ENCODE results near the gene SYCE3.

SYCE3 gene

DNA sequence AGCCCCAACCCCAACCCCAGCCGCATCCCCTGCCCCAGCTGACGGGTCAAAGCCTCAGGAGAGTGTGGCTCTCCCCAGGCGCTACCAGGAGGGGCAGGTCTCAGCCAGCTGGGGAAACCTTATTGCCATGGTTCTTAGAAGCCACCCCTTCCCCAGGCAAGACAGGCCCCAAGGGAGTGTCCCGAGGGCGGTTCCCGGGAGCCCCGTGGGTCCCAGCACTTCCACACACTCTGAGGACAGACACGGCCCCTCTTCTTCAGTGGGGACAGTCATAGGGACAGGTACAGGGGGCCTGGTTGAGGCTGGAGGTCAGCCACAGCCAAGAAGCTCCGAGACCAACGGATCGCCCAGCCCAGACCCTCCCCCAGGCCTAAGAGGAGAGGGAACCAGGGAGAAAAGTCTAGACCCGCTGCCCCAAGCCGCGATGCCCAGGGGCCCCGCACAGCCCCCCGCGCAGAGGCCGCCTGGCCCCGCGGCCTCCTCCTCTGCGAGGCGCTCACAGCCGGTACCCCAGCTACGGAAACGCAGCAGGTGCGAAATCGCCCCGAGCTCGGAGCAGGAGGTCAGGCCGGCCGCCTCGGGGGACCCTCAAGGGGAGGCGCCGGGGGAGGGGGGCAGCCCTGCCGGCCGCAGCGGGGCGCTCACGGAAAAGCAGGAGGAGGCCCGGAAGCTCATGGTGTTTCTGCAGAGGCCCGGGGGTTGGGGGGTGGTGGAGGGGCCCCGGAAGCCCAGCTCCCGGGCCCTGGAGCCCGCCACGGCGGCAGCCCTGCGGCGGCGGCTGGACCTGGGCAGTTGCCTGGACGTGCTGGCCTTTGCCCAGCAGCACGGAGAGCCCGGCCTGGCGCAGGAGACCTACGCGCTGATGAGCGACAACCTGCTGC is 14.4 kb downstream of the SYCE3 start:
- peak in 2 of 4 experiments; percentile 32 to 42 for DNase-seq

DNA sequence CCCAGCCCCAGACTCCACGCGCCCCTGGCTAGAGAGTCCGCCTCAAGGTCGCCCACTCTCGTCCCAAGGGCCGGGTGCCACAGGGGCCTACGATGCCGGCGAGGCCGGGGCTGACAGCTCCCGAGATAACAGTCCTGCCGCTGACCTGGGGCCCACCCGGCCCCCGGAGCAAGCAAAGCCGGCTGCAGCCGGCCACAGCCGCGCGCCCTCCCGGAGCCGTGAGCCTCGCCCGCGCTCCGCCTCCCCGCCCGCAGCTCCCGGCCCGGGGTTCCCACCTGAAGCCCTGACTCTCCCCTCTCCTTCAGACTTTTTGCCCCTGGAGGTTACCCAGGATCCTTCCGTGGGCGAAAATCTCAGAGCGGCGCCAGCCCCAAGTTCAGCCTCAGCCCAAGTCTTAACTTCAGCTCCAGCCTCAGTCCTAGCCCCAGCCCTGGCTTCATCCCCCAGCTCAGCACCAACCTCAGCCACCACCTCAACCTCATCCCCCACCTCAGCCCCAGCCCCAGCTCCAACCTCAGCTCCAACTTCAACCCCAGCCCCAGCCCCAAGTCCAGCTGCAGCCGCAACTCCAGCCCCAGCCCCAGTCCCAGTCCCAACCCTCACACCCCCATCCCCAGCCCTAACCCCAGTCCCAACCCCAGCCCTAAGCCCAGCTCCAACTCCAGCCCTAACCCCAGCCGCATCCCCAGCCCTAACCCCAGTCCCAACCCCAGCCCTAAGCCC is 15.3 kb downstream of the SYCE3 start:
- no peak for DNase-seq

DNA sequence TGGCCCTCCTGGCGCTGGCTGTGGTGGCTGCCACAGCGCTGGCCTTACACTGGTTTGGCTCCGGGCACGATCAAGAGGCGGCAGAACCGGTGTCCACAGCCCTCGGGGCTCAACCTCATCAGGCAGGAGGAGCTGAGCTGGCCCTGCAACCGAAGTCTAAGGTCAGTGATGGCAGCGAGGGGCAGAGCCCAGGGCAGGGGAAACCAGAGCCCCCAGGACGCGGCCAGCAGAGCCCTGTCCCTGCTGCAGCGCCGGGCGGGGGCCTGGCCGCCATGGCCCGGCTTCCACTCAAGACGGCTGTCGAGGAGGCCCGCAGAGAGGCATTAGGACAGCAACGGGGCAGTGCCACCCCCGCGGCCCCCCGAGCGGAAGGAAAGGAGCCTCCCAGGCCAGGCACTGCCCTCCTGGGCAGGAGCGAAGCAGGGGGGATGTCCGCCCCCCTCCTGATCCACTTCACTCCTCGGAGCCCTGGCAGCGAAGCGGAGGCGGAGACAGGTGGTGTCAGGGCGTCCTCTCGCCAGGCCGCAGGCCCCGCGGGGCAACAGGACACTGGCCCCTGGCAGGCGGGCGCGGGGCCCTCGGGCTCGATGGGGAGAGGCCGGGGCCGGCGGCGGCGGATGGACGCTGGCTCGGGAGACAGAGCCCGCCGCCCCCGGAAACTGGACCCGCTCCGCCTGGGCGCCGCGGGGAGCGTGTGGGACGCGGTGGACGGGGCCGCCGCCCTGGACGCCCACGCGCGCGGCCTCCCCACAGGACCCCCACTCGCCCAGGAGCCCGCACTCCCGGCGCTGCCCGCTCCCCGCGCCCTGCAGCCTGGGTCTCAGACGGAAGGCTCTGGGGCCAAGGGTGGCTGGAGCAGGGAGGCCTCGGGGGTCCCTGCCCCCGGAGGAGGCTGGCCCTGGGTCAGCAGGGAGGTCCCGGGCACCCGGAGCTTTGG is 16.1 kb downstream of the SYCE3 start:
- DNase-seq: no peak

DNA sequence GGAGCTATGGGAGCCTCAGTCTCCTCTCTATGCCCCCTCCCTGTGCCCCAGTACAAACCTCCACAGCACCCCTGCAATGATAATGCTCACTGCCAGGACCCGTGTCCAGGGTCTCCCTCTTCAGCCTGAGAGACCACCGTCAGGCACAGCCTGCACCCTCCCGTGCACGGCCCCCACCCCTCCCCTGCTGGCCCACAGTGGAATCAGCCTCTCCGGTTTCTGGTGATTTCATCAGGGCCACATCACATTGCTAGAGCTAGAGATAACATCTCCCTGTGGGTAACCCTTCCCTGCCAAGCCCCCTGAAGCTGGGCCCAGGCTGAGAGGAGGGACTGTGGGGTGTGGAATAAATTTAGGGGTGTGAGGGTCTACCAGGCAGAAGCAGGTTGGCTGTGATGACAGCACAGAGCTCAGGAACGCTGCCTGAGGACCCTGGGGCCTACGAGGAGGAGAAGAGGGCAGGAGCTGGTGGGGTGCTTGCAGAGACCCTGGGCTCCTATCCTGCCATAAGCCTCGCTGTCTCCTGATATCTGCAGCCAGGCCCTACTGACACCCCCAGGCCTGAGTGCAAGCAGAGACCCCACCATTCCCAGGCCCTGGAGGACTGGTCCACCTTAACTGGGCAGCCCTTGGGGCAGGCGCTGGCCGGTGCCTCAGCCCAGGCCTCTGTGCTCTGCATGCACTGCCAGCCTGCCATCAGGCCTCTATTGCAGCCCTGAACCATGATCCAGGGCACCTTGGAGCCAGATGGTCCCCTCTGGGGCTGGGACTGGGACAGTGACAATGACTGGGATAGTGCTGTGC is 17.0 kb downstream of the SYCE3 start, which contains the start of gene KLHDC7B:
KLHDC7B (plus strand) TSS at position 378 of the 804 bp plus-strand sequence; CDS start at position 723, 345 bp downstream.
- no peak for DNase-seq

DNA sequence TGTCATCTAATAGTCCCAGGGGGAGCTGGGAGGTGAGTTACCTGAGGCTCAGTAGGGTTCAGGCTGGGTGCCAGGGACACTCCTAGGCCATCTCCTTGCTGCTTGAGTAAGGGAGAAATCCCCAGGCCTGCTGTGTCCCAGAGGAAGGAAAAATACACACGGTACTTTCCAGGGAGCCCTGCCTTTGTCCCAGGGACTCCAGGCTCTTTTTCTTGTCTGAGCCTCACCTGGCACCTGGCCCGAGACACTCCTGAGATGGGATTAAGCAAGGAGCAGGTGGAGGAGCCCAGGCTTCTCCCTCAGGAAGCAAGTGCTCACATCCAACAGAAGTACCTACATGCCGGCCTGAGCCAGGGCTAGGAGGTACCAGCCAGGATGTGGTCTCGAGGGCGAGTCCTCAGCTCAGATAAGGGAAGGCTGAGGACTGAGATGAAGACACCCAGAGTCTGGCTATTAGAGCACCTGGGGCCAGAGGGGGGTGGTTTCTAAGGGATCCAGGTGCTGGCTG is 17.9 kb downstream of the SYCE3 start:
- no peak for DNase-seq

DNA sequence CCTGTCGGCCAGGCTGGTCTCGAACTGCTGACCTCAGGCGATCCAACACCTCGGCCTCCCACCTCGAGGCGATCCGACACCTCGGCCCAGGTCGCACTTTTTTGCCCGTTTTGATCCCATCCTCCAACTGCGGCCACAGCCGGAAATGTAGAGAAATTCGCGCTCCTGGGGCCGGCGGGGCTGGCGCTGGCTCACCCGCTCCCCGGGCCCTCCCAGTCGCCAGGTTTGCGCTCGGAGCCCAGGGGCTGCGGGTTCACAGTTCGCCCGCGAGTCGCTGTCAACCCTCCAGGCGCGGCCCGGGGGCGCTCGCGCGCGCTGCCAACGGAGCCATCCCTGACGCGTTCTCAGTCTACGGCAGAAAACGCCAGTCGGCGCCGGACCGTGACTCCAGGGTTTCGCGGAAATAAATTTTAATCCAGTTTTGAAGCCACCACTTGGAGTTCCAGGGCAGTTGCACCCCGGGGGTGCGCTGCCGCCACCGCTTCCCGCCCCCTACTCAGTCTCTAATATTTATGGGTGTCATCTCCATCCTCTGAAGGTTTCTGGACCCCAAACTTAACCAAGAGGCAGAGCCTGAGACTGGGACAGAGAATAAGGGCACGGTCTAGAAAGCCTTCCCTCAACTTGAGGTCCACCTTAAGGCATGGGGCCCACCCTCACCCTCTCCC is 18.5 kb downstream of the SYCE3 start:
- DNase-seq: peak; percentile 81 to 93 (median 88)

DNA sequence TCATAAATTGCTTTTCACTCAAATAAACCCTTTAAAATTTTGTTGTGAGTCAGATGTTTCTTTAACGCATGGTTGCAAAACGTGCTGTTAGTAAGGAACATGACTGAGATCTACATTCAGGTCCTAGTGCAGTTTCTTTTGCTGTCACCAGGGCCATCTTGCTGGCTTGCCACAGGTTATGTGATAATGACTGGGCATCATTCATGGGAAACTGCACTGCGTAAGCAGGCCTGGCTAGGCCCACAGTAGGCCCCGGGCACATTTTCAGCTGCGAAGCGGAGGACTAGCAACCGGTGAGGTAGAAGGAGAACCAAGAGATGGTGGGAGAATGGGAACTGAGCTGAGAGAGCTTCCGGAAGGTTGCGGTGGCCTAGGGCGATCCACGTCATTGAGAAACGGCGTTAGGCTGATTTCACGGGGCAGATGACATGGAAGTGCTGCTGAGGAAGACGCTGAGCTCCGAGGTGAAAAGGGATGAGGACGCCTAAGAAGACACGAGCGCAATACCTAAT is 20.2 kb downstream of the SYCE3 start:
- peak; percentile 94 to 98 (median 96) for DNase-seq

DNA sequence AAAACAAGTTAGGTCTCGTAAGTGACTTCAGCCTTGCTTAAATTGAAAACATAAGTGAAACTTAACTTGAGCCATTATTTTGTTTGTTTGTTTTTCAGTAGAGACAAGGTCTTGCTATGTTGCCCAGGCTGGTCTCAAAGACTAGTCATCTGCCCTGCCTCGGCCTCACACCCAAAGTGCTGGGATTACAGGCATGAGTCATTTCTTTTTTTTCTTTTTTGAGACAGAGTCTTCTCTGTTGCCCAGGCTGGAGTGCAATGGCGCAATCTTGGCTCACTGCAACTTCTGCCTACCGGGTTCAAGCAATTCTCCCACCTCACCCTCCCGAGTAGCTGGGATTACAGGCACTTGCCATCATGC is 21.1 kb downstream of the SYCE3 start:
- DNase-seq: peak; percentile 84 to 95 (median 90)

DNA sequence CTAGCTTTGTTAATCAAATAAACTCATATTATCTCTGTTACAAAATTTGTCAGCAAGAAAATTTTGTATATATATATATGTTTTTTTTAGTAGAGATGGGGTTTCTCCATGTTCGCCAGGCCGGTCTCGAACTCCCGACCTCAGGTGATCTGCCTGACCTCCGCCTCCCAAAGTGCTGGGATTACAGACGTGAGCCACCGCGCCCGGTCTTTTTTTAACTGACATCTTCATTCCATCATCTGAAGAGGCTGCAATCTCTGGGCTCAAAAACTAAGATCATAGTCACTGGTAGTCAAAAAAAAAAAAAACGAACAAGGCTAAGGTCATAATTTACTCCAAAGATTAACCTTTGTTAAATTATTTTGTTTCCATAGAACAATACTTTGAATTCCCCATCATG is 22.3 kb downstream of the SYCE3 start:
- DNase-seq: peak in 1 of 4 experiments; percentile 28

DNA sequence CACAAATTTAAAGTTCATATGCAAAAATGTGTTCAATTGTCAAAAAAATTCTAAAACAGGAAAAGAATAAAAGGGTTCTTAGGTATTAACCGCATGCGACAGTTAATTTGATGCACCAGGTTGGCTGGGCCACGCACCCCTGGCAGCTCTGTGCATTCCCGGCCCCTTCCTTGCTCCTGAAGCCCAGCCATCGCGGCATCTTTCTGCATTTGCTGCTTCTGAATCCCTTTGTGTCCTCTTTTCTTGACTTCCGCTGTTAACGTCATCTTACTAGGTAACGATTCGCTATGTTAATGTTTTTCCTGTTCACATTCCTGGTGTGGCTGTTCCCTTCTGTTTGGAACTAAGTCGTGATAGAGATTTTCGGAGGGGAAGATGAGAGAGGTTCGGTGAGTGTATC is 25.0 kb downstream of the SYCE3 start:
- DNase-seq: peak in 2 of 4 experiments; percentile 24 to 41

DNA sequence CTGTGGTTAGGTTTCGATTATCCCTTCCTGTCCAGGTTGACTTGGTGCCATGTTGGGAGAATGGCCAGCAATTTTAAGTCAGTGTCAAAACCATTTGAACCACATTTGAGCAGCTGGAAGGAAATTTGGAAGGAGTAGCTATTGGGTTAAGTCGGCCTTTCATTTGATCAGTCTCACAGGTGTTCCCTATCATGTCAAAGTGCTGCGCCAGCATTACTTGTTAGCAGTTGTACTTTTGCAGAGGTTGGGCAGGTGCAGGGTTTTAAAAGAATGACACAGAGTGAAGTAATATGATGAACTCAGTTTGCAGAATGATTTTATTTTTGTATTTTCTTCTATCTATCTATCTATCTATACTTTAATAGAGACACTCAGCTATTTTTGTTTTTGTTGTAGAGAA is 26.5 kb downstream of the SYCE3 start:
- no peak for DNase-seq

DNA sequence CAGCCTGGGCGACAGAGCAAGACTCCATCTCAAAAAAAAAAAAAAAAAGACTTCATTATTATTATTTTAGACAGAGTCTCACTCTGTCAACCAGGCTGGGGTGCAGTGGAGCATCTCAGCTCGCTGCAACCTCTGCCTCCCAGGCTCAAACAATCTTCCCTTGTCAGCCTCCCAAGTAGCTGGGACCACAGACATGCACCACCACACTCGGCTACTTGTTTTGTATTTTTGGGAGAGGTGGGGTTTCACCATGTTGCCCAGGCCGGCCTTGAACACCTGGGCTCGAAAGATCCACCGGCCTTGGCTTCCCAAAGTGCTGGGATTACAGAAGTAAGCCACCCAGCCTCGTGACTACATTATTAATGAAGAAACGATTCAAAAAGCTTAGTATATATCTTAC is 27.6 kb downstream of the SYCE3 start:
- peak in 1 of 4 experiments; percentile 18 for DNase-seq

DNA sequence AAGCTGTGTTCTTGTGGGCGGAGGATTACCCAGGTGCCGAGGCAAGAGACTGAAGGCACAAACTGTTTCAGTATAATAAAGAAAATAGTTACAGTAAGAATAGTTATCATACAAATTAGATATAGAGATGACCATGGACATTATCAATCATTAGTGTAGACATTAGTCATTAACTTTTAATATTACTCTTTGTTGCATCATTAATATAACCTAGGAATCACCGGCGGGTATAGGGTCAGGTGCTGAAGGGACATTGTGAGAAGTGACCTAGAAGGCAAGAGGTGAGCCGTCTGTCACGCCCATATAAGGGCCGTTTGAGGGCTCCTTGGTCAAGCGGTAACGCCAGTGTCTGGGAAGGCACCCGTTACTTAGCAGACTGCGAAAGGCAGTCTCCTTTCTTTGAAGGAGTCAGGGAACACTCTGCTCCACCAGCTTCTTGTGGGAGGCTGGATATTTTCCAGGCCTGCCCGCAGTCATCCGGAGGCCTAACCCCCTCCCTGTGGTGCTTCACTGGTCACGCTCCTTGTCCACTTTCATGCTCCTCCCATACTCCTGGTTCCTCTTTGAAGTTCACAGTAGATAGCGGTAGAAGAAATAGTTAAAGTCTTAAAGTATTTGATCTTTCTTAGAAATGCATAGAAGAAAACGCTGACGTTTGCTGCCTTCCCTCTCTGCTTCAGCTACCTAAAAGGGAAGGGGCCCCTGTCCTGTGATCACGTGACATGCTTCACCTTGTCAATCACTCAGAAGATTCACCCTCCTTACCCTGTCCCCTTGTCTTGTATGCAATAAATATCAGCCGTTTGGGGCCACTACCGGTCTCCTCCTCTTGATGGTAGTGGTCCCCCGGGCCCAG is 28.6 kb downstream of the SYCE3 start:
- DNase-seq: peak; percentile 70 to 86 (median 82)

DNA sequence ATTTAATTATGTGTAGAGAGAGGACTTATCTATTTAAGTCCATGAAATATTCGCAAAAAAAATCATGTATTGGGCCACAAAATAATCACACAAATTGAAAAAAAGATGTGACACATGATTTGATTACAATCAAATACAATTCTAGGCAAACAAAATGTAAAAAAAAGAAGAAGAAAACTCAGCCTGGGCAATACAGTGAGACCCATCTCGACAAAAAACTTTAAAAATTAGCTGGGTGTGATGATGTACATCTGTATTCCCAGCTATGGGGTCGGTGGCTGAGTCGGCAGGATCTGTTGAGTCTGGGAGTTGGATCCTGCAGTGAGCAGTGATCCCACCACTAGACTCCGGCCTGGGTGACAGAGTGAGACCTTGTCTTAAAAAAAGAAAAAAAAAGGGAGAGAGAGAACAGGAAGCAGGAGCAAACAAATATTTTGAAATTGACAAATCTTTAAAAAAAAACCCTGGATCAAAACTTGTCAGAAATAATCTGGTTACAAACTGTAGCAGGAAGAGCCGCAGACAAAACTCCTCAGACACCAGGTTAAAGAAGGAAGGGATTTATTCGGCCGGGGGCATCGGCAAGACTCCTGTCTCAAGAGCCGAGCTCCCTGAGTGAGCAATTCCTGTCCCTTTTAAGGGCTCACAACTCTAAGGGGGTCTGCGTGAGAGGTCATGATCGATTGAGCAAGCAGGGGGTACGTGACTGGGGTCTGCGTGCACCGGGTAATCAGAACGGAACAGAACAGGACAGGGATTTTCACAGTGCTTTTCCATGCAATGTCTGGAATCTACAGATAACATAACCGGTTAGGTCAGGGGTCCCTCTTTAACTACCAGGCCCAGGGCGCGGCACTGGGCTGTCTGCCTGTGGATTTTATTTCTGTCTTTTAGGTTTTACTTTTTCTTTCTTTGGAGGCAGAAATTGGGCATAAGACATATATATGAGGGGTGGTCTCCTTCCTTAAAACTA is 29.6 kb downstream of the SYCE3 start:
- peak in 2 of 4 experiments; percentile 34 to 40 for DNase-seq

DNA sequence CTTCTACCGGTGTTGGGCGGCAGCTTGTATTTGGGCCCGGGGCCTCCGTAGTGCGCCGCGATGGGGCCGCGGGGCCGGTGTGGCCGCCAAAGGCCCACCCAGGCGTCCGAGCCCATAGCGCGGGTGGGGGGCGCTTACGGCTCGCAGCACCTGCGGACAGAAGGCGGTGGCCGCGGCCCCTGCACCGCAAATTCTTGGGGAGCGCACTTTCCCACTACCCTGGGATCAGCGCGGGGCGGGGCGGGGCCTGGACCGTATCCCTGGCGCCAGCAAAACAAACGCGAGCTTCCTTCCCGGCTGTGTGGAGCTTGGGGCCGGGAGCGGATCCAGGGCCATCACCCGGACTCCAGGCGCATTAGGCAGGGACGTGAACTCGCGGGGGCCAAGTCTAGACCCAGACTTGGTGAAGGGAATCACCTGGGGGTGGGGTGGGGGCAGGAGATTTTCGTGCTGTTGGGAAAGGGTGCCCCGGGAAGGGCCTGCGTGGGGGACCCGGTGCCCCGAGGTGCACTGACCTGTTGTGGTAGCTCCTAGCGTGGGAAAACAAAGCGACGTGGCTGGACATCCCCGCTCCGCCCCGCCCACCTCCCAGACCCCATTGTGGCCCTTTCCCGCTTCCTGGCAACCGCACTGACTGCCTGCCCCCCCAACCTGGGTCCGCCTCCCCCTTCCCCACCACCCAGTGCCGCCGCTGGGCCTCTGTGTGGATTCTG is 30.6 kb downstream of the SYCE3 start:
- DNase-seq: peak; percentile 67 to 88 (median 76)

DNA sequence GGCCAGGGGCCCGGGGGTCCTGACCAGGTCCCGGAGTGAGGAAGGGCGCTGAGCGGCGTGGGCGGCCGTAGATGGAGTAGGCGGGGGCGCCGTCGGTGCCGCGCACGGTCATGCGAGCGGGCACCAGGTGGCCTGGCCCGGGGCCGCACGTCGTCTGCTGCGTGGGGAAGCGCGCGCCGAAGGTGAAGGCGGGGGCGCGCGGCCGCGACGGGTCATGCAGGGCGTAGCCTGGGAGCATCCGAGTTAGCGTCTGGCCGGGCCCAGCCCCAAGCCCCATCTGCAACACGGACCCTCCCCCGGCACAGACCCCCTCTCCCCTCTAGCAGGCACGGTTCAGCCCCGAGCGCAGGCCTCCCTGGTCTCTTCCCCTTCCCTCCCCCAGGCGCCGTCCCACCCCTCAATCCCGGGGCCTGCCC is 31.2 kb downstream of the SYCE3 start:
- DNase-seq: peak; percentile 87 to 94 (median 89)

DNA sequence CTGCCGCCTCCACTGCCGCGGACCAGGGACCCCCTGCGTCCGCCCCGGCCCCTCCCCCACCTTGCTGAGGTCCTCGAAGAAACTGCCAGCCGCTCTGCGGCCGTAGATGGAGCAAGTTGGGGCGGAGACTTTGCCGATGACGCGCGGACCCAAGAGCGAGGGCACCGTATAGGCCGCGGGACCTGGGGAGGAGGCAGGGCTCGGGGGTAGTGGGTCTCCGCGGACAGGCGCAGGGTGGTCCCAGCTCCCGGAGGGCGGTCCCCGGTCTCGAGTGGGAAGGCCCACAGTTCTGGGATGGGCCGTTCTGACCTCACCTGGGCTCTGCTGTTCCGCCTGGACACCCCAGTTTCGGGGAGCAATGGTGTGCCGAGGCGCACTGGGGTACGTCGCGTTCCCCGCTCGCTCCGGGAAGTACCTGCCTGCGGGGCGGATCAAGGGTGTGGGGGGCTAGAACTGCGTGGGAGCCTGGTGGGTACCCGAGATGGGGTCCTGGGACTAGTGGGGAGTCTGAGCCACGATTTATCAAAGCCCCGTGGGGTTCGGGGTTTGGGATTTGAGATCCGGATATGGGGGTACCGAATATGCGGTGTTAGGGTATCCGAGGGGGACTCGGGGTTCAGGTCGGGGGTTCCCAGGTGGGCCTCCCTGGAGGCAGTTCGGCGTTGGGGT is 31.7 kb downstream of the SYCE3 start:
- DNase-seq: peak; percentile 94 to 97 (median 96)
